HepG2 (cell line): ENCODE measurements around the gene TTC6. TPM values are rescaled to one million over a fixed set of nuclear protein-coding genes. Genes with fewer than 3 reads are reported as not detected.

Experiments
- ARNT ChIP-seq: fragments of 450-650 bp; IDR thresholded peaks from 2 replicates; pipeline ENCODE4 v1.6.1; 2017
- CENPT ChIP-seq: sonication (generic); formaldehyde crosslinking; IDR thresholded peaks from 2 replicates; pipeline ENCODE4 v1.8.0; 2022; ENCODE audit warnings: low read depth, mild to moderate bottlenecking, moderate library complexity, missing genetic modification reagents
- EP300 ChIP-seq, 3 experiments: sonication (generic) in 1 of 3; formaldehyde crosslinking in 1 of 3; IDR thresholded peaks; 2 replicates each; pipeline versions ENCODE4 v1.5.1 to v1.6.1; 2011 to 2020; ENCODE audit warnings: low read depth in 2 of 3, low read length in 2 of 3, borderline replicate concordance in 1 of 3, improper control_type of control experiment in 1 of 3, mild to moderate bottlenecking in 1 of 3, missing genetic modification reagents in 1 of 3, moderate library complexity in 1 of 3
- HNF4G ChIP-seq, 2 experiments: sonication (generic) in 1 of 2; formaldehyde crosslinking in 1 of 2; IDR thresholded peaks; 2 replicates each; pipeline versions ENCODE4 v1.4.0 to v1.6.1; 2011 to 2020; ENCODE audit warnings: borderline replicate concordance in 2 of 2, low read depth in 2 of 2, mild to moderate bottlenecking in 2 of 2, low read length in 1 of 2, missing genetic modification reagents in 1 of 2, moderate library complexity in 1 of 2
- KLF9 ChIP-seq: IDR thresholded peaks from 2 replicates; pipeline ENCODE4 v1.6.1; 2016; ENCODE audit warnings: low read depth
- MEF2D ChIP-seq: sonication (generic); formaldehyde crosslinking; IDR thresholded peaks from 2 replicates; pipeline ENCODE4 v1.5.1; 2020; ENCODE audit warnings: mild to moderate bottlenecking, missing genetic modification reagents
- NCOA2 ChIP-seq: sonication (generic); formaldehyde crosslinking; IDR thresholded peaks from 2 replicates; pipeline ENCODE4 v1.8.0; 2022; ENCODE audit warnings: inconsistent platforms
- NR0B2 ChIP-seq: sonication (generic); formaldehyde crosslinking; IDR thresholded peaks from 2 replicates; pipeline ENCODE4 v1.4.0; 2020; ENCODE audit warnings: mild to moderate bottlenecking, missing genetic modification reagents
- POLR2A ChIP-seq, 2 experiments: IDR thresholded peaks; 2 replicates each; pipeline ENCODE4 v1.6.1; 2011; ENCODE audit warnings: low read depth in 2 of 2, low read length in 2 of 2, mild to moderate bottlenecking in 1 of 2, moderate library complexity in 1 of 2; ENCODE audit not compliant: insufficient read depth in 1 of 2
- PRMT3 ChIP-seq: sonication (generic); formaldehyde crosslinking; IDR thresholded peaks from 2 replicates; pipeline ENCODE4 v1.8.1; 2022; ENCODE audit warnings: low read depth, mild to moderate bottlenecking, moderate library complexity, missing genetic modification reagents, borderline replicate concordance
- RFXAP ChIP-seq: sonication (generic); formaldehyde crosslinking; IDR thresholded peaks from 2 replicates; pipeline ENCODE4 v1.4.0; 2020; ENCODE audit warnings: missing genetic modification reagents, borderline replicate concordance
- SALL2 ChIP-seq: sonication (generic); formaldehyde crosslinking; IDR thresholded peaks from 2 replicates; pipeline ENCODE4 v1.8.1; 2023; ENCODE audit warnings: mild to moderate bottlenecking, missing genetic modification reagents, inconsistent platforms
- SAP130 ChIP-seq: IDR thresholded peaks from 2 replicates; pipeline ENCODE4 v1.6.1; 2016; ENCODE audit warnings: low read depth
- TIGD3 ChIP-seq: sonication (generic); formaldehyde crosslinking; IDR thresholded peaks from 2 replicates; pipeline ENCODE4 v1.5.1; 2020; ENCODE audit warnings: mild to moderate bottlenecking, missing genetic modification reagents, borderline replicate concordance
- UBTF ChIP-seq: sonication (generic); formaldehyde crosslinking; IDR thresholded peaks from 2 replicates; pipeline ENCODE4 v1.4.0; 2020; ENCODE audit warnings: mild to moderate bottlenecking, missing genetic modification reagents
- YEATS4 ChIP-seq: sonication (generic); formaldehyde crosslinking; IDR thresholded peaks from 2 replicates; pipeline ENCODE4 v1.4.0; 2020; ENCODE audit warnings: missing genetic modification reagents, borderline replicate concordance
- ZBTB38 ChIP-seq: sonication (generic); formaldehyde crosslinking; IDR thresholded peaks from 2 replicates; pipeline ENCODE4 v1.5.1; 2020; ENCODE audit warnings: mild to moderate bottlenecking, missing genetic modification reagents
- ZBTB8A ChIP-seq: sonication (generic); formaldehyde crosslinking; IDR thresholded peaks from 2 replicates; pipeline ENCODE4 v1.4.0; 2020; ENCODE audit warnings: mild to moderate bottlenecking, low read depth, missing genetic modification reagents, borderline replicate concordance
- ZMAT5 ChIP-seq: sonication (generic); formaldehyde crosslinking; IDR thresholded peaks from 2 replicates; pipeline ENCODE4 v1.5.0; 2020; ENCODE audit warnings: mild to moderate bottlenecking, low read depth, missing genetic modification reagents, borderline replicate concordance
- ZNF414 ChIP-seq: sonication (generic); formaldehyde crosslinking; IDR thresholded peaks from 2 replicates; pipeline ENCODE4 v1.5.0; 2020; ENCODE audit warnings: missing genetic modification reagents
- ZNF678 ChIP-seq: sonication (generic); formaldehyde crosslinking; IDR thresholded peaks from 2 replicates; pipeline ENCODE4 v1.4.0; 2020; ENCODE audit warnings: mild to moderate bottlenecking, missing genetic modification reagents
- ZNF772 ChIP-seq: sonication (generic); formaldehyde crosslinking; IDR thresholded peaks from 2 replicates; pipeline ENCODE4 v1.5.0; 2020; ENCODE audit warnings: mild to moderate bottlenecking, missing genetic modification reagents
- ZNF782 ChIP-seq: sonication (generic); formaldehyde crosslinking; IDR thresholded peaks from 2 replicates; pipeline ENCODE4 v1.4.0; 2020; ENCODE audit warnings: missing genetic modification reagents, mild to moderate bottlenecking, borderline replicate concordance
- polyA plus RNA-seq, 8 experiments: library from polyadenylated mRNA; depleted of rRNA in 3 of 8; stranded (reverse) in 7 of 8; unstranded in 1 of 8; fragments of >200 nt; fragmentation: Illumina TruSeq in 4 of 8; extraction: Trizol in 4 of 8; gene quantifications; 2 replicates each; pipeline versions ENCODE4 v1.2.1 to v1.2.3, GENCODE V29; 2011 to 2016; ENCODE audit warnings: low read depth in 4 of 8, missing spikeins in 1 of 8, mixed read lengths in 1 of 8; ENCODE audit not compliant: insufficient read depth in 1 of 8
- total RNA-seq, 5 experiments: library from RNA; depleted of rRNA; stranded (reverse); fragments of >200 nt; fragmentation: Illumina TruSeq; extraction: Trizol; gene quantifications; 2 replicates each; pipeline ENCODE4 v1.2.3, GENCODE V29; 2016; ENCODE audit warnings: low read depth in 1 of 5

The TTC6 gene
- total and polyA plus RNA-seq, 2 of the 13 experiments (the other 11 are each of a cell fraction or from before 2014, with no cell fraction given): 9.3 to 27.4 TPM

GRCh38 chr14:37595809-37596621, 586 bp downstream of the TTC6 start (continued):
- TF ChIP-seq SAP130 (CRISPR knock-in tag) (peak; percentile 98), ARNT (no peak), TIGD3 (CRISPR knock-in tag) (no peak; the same call in 1 of the 2 replicates), ZNF782 (CRISPR knock-in tag) (peak; percentile 88), KLF9 (CRISPR knock-in tag) (no peak; the same call in 1 of the 2 replicates), NCOA2 (CRISPR knock-in tag) (peak; percentile 51; the same call in 1 of the 2 replicates), ZNF772 (peak; percentile 97), ZNF414 (CRISPR knock-in tag) (peak; percentile 92), YEATS4 (peak; percentile 91), EP300 (IDR thresholded peaks at IDR 0.05; ENCODE audit: low read depth in 2 of 2, low read length in 2 of 2) (peak in 1 of 2 experiments; percentile 6; a peak in 1 of 4 replicates), EP300 (CRISPR knock-in tag; IDR thresholded peaks at IDR 0.05; ENCODE audit: borderline replicate concordance) (no peak; the same call in 1 of the 2 replicates), ZNF678 (CRISPR knock-in tag) (peak; percentile 89; the same call in 1 of the 2 replicates), HNF4G (IDR thresholded peaks at IDR 0.05; ENCODE audit: borderline replicate concordance, low read depth, low read length) (peak; percentile 30; the same call in 1 of the 2 replicates), HNF4G (CRISPR knock-in tag; IDR thresholded peaks at IDR 0.05; ENCODE audit: borderline replicate concordance, low read depth) (peak; percentile 74), CENPT (no peak), NR0B2 (CRISPR knock-in tag) (peak; percentile 93), ZMAT5 (no peak), UBTF (peak; percentile 89), SALL2 (CRISPR knock-in tag) (no peak), PRMT3 (CRISPR knock-in tag) (peak; percentile 80; the same call in 1 of the 2 replicates), ZBTB38 (CRISPR knock-in tag) (peak; percentile 92), ZBTB8A (peak; percentile 78; the same call in 1 of the 2 replicates), POLR2A (IDR thresholded peaks at IDR 0.05; ENCODE audit: insufficient read depth in 1 of 2, low read depth in 2 of 2, low read length in 2 of 2) (peak in 1 of 2 experiments; percentile 68; a peak in 2 of 4 replicates), MEF2D (peak; percentile 84; the same call in 1 of the 2 replicates), RFXAP (CRISPR knock-in tag) (peak; percentile 96)
